ENCODE results near the gene SMIM1. TPM values are rescaled to one million over a fixed set of nuclear protein-coding genes. Genes with fewer than 3 reads are reported as not detected.

Gene SMIM1
- polyA plus RNA-seq, 3 donors = 1.1 to 2.7 (median 1.4) TPM

GRCh38 chr1:3740042-3740441 is 32.5 kb upstream of the SMIM1 start:
- Histone ChIP-seq H3K4me1 (ENCODE audit: control insufficient read depth in 1 of 2, insufficient read depth in 2 of 2, low read length in 2 of 2) (peaks cover 0 to 6% of the 10 kb centered on the region in 2 donors), H3K27me3 (ENCODE audit: control insufficient read depth in 2 of 2, insufficient read depth in 2 of 2, low read length in 2 of 2) (no peaks in the 10 kb centered on the region), H3K4me2 (replicated peaks; ENCODE audit: extremely low read depth, low read length, poor library complexity, severe bottlenecking) (no peak overlapping the region), H3K9me3 (replicated peaks in 1 of 2; ENCODE audit: control insufficient read depth in 1 of 2, insufficient read depth in 1 of 2, low read length in 2 of 2) (no peaks in the 10 kb centered on the region), H2AFZ (ENCODE audit: insufficient read depth, low read depth, low read length, poor library complexity, severe bottlenecking) (no peak overlapping the region), H3K27ac (ENCODE audit: low read depth in 1 of 2, low read length in 2 of 2) (no peak overlapping the region), H4K20me1 (ENCODE audit: insufficient read depth, low read length) (no peaks in the 10 kb centered on the region), H3K36me3 (replicated peaks in 1 of 2; ENCODE audit: control insufficient read depth in 1 of 2, insufficient read depth in 2 of 2, low read length in 2 of 2) (peaks cover 13 to 49% of the 10 kb centered on the region in 2 donors), H3K4me3 (replicated peaks in 1 of 3; ENCODE audit: low read depth in 2 of 3, low read length in 3 of 3) (no peak overlapping the region), H3K79me2 (ENCODE audit: insufficient read depth, low read length) (no peaks in the 10 kb centered on the region), H3K9ac (ENCODE audit: insufficient read depth, low read length, poor library complexity, severe bottlenecking) (no peak overlapping the region)
- WGBS (ENCODE audit: insufficient coverage) = 95% methylated on average over 9 of the region's 9 CpGs
- Mint-ChIP-seq H3K4me1 (peaks cover 10% of the 10 kb centered on the region), H3K9me3 (no peaks in the 10 kb centered on the region), H3K27me3 (ENCODE audit: low read depth in 3 of 3) (no peaks in the 10 kb centered on the region), H3K27ac (no peak overlapping the region), H3K4me3 (no peak overlapping the region), H3K36me3 (peaks cover 28 to 37% of the 10 kb centered on the region in 2 donors)
- no peak for DNase-seq
- TF ChIP-seq, protein P1, sequence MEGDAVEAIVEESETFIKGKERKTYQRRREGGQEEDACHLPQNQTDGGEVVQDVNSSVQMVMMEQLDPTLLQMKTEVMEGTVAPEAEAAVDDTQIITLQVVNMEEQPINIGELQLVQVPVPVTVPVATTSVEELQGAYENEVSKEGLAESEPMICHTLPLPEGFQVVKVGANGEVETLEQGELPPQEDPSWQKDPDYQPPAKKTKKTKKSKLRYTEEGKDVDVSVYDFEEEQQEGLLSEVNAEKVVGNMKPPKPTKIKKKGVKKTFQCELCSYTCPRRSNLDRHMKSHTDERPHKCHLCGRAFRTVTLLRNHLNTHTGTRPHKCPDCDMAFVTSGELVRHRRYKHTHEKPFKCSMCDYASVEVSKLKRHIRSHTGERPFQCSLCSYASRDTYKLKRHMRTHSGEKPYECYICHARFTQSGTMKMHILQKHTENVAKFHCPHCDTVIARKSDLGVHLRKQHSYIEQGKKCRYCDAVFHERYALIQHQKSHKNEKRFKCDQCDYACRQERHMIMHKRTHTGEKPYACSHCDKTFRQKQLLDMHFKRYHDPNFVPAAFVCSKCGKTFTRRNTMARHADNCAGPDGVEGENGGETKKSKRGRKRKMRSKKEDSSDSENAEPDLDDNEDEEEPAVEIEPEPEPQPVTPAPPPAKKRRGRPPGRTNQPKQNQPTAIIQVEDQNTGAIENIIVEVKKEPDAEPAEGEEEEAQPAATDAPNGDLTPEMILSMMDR (IDR thresholded peaks at IDR 0.05) = no peak
- intact Hi-C loops (cut with micrococcal nuclease) = no loop called here

DNA sequence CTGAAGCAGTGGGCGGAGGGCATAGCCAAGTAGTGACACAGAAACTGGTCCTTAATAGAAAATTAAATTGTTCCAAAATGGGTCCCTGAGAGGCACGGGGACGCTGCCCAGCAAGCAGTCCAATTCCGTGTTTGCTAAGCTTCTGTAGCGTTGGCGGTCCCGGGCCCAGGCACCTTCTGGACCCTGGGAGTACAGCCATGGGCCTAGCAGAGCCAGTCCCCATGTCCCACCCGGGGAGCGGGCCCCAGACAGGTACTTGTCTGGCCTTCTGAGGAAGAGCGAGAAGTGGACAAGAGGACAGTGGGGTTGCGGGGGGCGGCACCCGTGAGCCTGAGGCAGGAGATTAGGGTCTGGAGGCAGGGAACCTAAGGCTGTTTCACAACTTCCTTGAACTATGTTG is 31.8 kb upstream of the SMIM1 start:
- Histone ChIP-seq H2AFZ (ENCODE audit: insufficient read depth, low read depth, low read length, poor library complexity, severe bottlenecking) (no peak overlapping the region), H4K20me1 (ENCODE audit: insufficient read depth, low read length) (no peaks in the 10 kb centered on the region), H3K4me1 (ENCODE audit: control insufficient read depth in 1 of 2, insufficient read depth in 2 of 2, low read length in 2 of 2) (peaks cover 0 to 6% of the 10 kb centered on the region in 2 donors), H3K4me3 (replicated peaks in 1 of 3; ENCODE audit: low read depth in 2 of 3, low read length in 3 of 3) (no peak overlapping the region), H3K9ac (ENCODE audit: insufficient read depth, low read length, poor library complexity, severe bottlenecking) (no peak overlapping the region), H3K36me3 (replicated peaks in 1 of 2; ENCODE audit: control insufficient read depth in 1 of 2, insufficient read depth in 2 of 2, low read length in 2 of 2) (peaks cover 13 to 49% of the 10 kb centered on the region in 2 donors), H3K9me3 (replicated peaks in 1 of 2; ENCODE audit: control insufficient read depth in 1 of 2, insufficient read depth in 1 of 2, low read length in 2 of 2) (no peaks in the 10 kb centered on the region), H3K79me2 (ENCODE audit: insufficient read depth, low read length) (no peaks in the 10 kb centered on the region), H3K27me3 (ENCODE audit: control insufficient read depth in 2 of 2, insufficient read depth in 2 of 2, low read length in 2 of 2) (no peaks in the 10 kb centered on the region), H3K4me2 (replicated peaks; ENCODE audit: extremely low read depth, low read length, poor library complexity, severe bottlenecking) (no peak overlapping the region), H3K27ac (ENCODE audit: low read depth in 1 of 2, low read length in 2 of 2) (no peak overlapping the region)
- Mint-ChIP-seq H3K27me3 (ENCODE audit: low read depth in 3 of 3) (peaks cover 0 to 2% (median 0%) of the 10 kb centered on the region in 3 donors), H3K27ac (no peak overlapping the region), H3K4me3 (no peak overlapping the region), H3K4me1 (peaks cover 17% of the 10 kb centered on the region), H3K36me3 (peaks cover 25 to 36% of the 10 kb centered on the region in 2 donors), H3K9me3 (no peaks in the 10 kb centered on the region)
- intact Hi-C loops (cut with micrococcal nuclease) = no loop called here
- 99% methylated on average over 9 of the region's 13 CpGs for WGBS (ENCODE audit: insufficient coverage)
- TF ChIP-seq, protein P1 (IDR thresholded peaks at IDR 0.05) = no peak
- no peak for DNase-seq
